HFFc6 (cell line): ENCODE results near the gene RAC2. TPM values are rescaled to one million over a fixed set of nuclear protein-coding genes. Genes with fewer than 3 reads are reported as not detected.

ENCODE experiments used
- DNase-seq: peaks from one replicate; pipeline ENCODE4 v3.0.0-alpha.2; 2018
- H3K27ac Mint-ChIP-seq: 2 replicates; pipeline ENCODE4 v1.8.0; 2020; ENCODE audit warnings: mild to moderate bottlenecking, mixed read lengths
- H3K27me3 Mint-ChIP-seq: 2 replicates; pipeline ENCODE4 v1.8.0; 2021; ENCODE audit warnings: mild to moderate bottlenecking, moderate library complexity, mixed read lengths; ENCODE audit not compliant: insufficient read depth
- H3K36me3 Mint-ChIP-seq: 2 replicates; pipeline ENCODE4 v1.8.0; 2021; ENCODE audit warnings: low read depth, mixed read lengths
- H3K4me1 Mint-ChIP-seq: 2 replicates; pipeline ENCODE4 v1.8.0; 2020; ENCODE audit warnings: low read depth, mixed read lengths
- H3K4me3 Mint-ChIP-seq: 2 replicates; pipeline ENCODE4 v1.8.0; 2020; ENCODE audit warnings: mild to moderate bottlenecking, moderate library complexity, mixed read lengths
- H3K9me3 Mint-ChIP-seq: 2 replicates; pipeline ENCODE4 v1.8.0; 2020; ENCODE audit warnings: mild to moderate bottlenecking, mixed read lengths
- CTCF ChIP-seq: fragments of 200-600 bp; sonication (generic); IDR thresholded peaks from 2 replicates; pipeline ENCODE4 v1.5.0; 2021; ENCODE audit warnings: antibody characterized with exemption, mild to moderate bottlenecking
- total RNA-seq, 6 experiments: library from RNA; stranded (reverse); fragmentation: NEBNext Ultra II Directional; extraction: Animal tissue kit (Norgen Biotek cat#: 25700); gene quantifications; 2 replicates in 1 of 6; 3 replicates in 5 of 6; pipeline ENCODE4 v1.2.3, GENCODE V29; 2021

Gene RAC2
- total RNA-seq, 6 experiments from 2014 or later = 29.9 to 57.2 (median 53.5) TPM

GRCh38 chr22:37270928-37271650 is 27.0 kb upstream of the RAC2 start:
- Mint-ChIP-seq H3K4me3 (no peak overlapping the region), H3K27me3 (no peaks in the 10 kb centered on the region; the same call in 1 of the 2 replicates), H3K27ac (no peak overlapping the region), H3K36me3 (no peaks in the 10 kb centered on the region), H3K4me1 (peaks cover 41% of the 10 kb centered on the region), H3K9me3 (no peaks in the 10 kb centered on the region)
- no peak for TF ChIP-seq CTCF
- no peak for DNase-seq

- Mint-ChIP-seq H3K4me3 (no peak overlapping the region), H3K36me3 (no peaks in the 10 kb centered on the region), H3K9me3 (0 out of 2 replicates have a peak, but pooled peaks cover 2% of the 10 kb centered on the region), H3K4me1 (peaks cover 41% of the 10 kb centered on the region), H3K27me3 (peaks cover 4% of the 10 kb centered on the region; the same call in 1 of the 2 replicates), H3K27ac (no peak overlapping the region)
- no peak for DNase-seq
- TF ChIP-seq CTCF = no peak
Observed at GRCh38 chr22:37269936-37270678, 26.0 kb upstream of the RAC2 start.

- peaks cover 11% of the 10 kb centered on the region for H3K27me3 Mint-ChIP-seq
- peak overlapping the region; percentile 90 for H3K4me3 Mint-ChIP-seq
- peaks cover 23% of the 10 kb centered on the region for H3K9me3 Mint-ChIP-seq
- peaks cover 8% of the 10 kb centered on the region for H3K36me3 Mint-ChIP-seq
- DNase-seq = no peak
- H3K27ac Mint-ChIP-seq = peak overlapping the region; percentile 79; the same call in 1 of the 2 replicates
- H3K4me1 Mint-ChIP-seq = peaks cover 31% of the 10 kb centered on the region
- TF ChIP-seq CTCF = no peak
Observed at GRCh38 chr22:37267661-37268413, 23.8 kb upstream of the RAC2 start.

GRCh38 chr22:37267135-37267587 is 23.1 kb upstream of the RAC2 start:
- Mint-ChIP-seq H3K27me3 (peaks cover 16% of the 10 kb centered on the region), H3K9me3 (peaks cover 23% of the 10 kb centered on the region), H3K36me3 (peaks cover 8% of the 10 kb centered on the region), H3K27ac (peak overlapping the region; percentile 79), H3K4me1 (peaks cover 28% of the 10 kb centered on the region), H3K4me3 (peak overlapping the region; percentile 90)
- DNase-seq = no peak
- TF ChIP-seq CTCF = peak; percentile 87

GRCh38 chr22:37266581-37267134 is 22.6 kb upstream of the RAC2 start:
- Mint-ChIP-seq H3K4me3 (peak overlapping the region; percentile 90), H3K9me3 (peaks cover 23% of the 10 kb centered on the region), H3K27ac (no peak overlapping the region), H3K36me3 (peaks cover 8% of the 10 kb centered on the region), H3K27me3 (peaks cover 19% of the 10 kb centered on the region), H3K4me1 (peaks cover 23% of the 10 kb centered on the region)
- DNase-seq = no peak
- TF ChIP-seq CTCF = no peak
